IMR-90 (cell line): ENCODE data around the gene ENOX1. TPM values are rescaled to one million over a fixed set of nuclear protein-coding genes. Genes with fewer than 3 reads are reported as not detected.
A peak's percentile ranks its signal among the peaks of the same experiment; 100 is the strongest.

Experiments used
- ATAC-seq: fragments of 200-7000 bp; cut with Tn5 transposase; 2 replicates; pipeline ENCODE4 v1.9.1; 2020; ENCODE audit warnings: low read depth, mild to moderate bottlenecking, moderate library complexity
- BruUV-seq: library from RNA; stranded (reverse); fragments of 400-500 nt; replicated peaks from 2 replicates; lab custom pipeline; 2021; lab: Mats Ljungman, UMichigan
- CTCF ChIA-PET: fragments of 300-600 bp; formaldehyde crosslinking; extraction: SDS; loops from one replicate; lab custom pipeline; 2021; ENCODE audit warnings: antibody characterized with exemption; lab: Yijun Ruan, JAX
- POLR2A ChIA-PET: fragments of 300-600 bp; sonication (Branson Sonifier 250); formaldehyde crosslinking; loops from one replicate; lab custom pipeline; 2022; ENCODE audit warnings: antibody characterized with exemption; ENCODE audit not compliant: unreplicated experiment; lab: Charles Lee
- DNase-seq: peaks from one replicate; pipeline ENCODE4 v3.0.0; 2013
- H2AFZ ChIP-seq: replicated peaks from 2 replicates; pipeline ENCODE3; 2013; ENCODE audit warnings: low read length, mild to moderate bottlenecking; ENCODE audit not compliant: poor library complexity
- H2AK5ac ChIP-seq: 2 replicates; pipeline ENCODE4 v1.6.1; 2013; ENCODE audit warnings: low read depth, low read length, inconsistent platforms
- H2AK9ac ChIP-seq: replicated peaks from 2 replicates; pipeline ENCODE3; 2013; ENCODE audit warnings: mild to moderate bottlenecking, low read depth, low read length, moderate library complexity; ENCODE audit not compliant: poor library complexity
- H2BK120ac ChIP-seq: 2 replicates; pipeline ENCODE4 v1.6.1; 2013; ENCODE audit warnings: low read depth, low read length, inconsistent platforms
- H2BK15ac ChIP-seq: 3 replicates; pipeline ENCODE4 v1.6.1; 2013; ENCODE audit warnings: low read depth, low read length, inconsistent platforms
- H2BK20ac ChIP-seq: 2 replicates; pipeline ENCODE4 v1.6.1; 2013; ENCODE audit warnings: low read depth, mild to moderate bottlenecking, inconsistent platforms, low read length, moderate library complexity
- H2BK5ac ChIP-seq: 2 replicates; pipeline ENCODE4 v1.6.1; 2013; ENCODE audit warnings: mild to moderate bottlenecking, low read depth, low read length, inconsistent platforms; ENCODE audit not compliant: poor library complexity, severe bottlenecking
- H3K14ac ChIP-seq: replicated peaks from 2 replicates; pipeline ENCODE4 v1.6.1; 2013; ENCODE audit warnings: low read depth, low read length, inconsistent platforms
- H3K18ac ChIP-seq: 2 replicates; pipeline ENCODE4 v1.6.1; 2013; ENCODE audit warnings: low read depth, low read length, control low read depth
- H3K23ac ChIP-seq: 2 replicates; pipeline ENCODE4 v1.6.1; 2013; ENCODE audit warnings: low read depth, low read length, inconsistent platforms
- H3K27ac ChIP-seq: 2 replicates; pipeline ENCODE4 v1.5.1; 2013; ENCODE audit warnings: mild to moderate bottlenecking, control low read depth, low read length; ENCODE audit not compliant: insufficient read depth
- H3K27me3 ChIP-seq: 2 replicates; pipeline ENCODE4 v1.6.1; 2013; ENCODE audit warnings: low read length; ENCODE audit not compliant: control insufficient read depth, insufficient read depth
- H3K36me3 ChIP-seq: 2 replicates; pipeline ENCODE4 v1.6.1; 2013; ENCODE audit warnings: low read length, mixed read lengths; ENCODE audit not compliant: control insufficient read depth, insufficient read depth
- H3K4ac ChIP-seq: 2 replicates; pipeline ENCODE4 v1.6.1; 2013; ENCODE audit warnings: low read depth, low read length, inconsistent platforms
- H3K4me1 ChIP-seq: 2 replicates; pipeline ENCODE4 v1.6.1; 2013; ENCODE audit warnings: low read length, mixed read lengths; ENCODE audit not compliant: control insufficient read depth, insufficient read depth
- H3K4me2 ChIP-seq: 2 replicates; pipeline ENCODE4 v1.6.1; 2013; ENCODE audit warnings: low read depth, mild to moderate bottlenecking, control low read depth, low read length, moderate library complexity
- H3K4me3 ChIP-seq: 2 replicates; pipeline ENCODE4 v1.5.1; 2013; ENCODE audit warnings: low read depth, mild to moderate bottlenecking, control low read depth, low read length, moderate library complexity; ENCODE audit not compliant: insufficient read depth
- H3K56ac ChIP-seq: 2 replicates; pipeline ENCODE4 v1.6.1; 2013; ENCODE audit warnings: low read length, inconsistent platforms; ENCODE audit not compliant: insufficient read depth; ENCODE audit errors: extremely low read depth
- H3K79me1 ChIP-seq, 2 experiments: 2 replicates each; pipeline ENCODE4 v1.6.1; 2013; ENCODE audit warnings: low read length in 2 of 2, inconsistent platforms in 1 of 2, low read depth in 1 of 2
- H3K9ac ChIP-seq: 2 replicates; pipeline ENCODE4 v1.6.1; 2013; ENCODE audit warnings: low read depth, low read length, control low read depth
- H3K9me1 ChIP-seq: 2 replicates; pipeline ENCODE4 v1.6.1; 2013; ENCODE audit warnings: low read length, inconsistent platforms; ENCODE audit not compliant: insufficient read depth
- H3K9me3 ChIP-seq: 2 replicates; pipeline ENCODE4 v1.6.1; 2013; ENCODE audit warnings: low read length; ENCODE audit not compliant: control insufficient read depth, insufficient read depth
- H4K20me1 ChIP-seq: 2 replicates; pipeline ENCODE4 v1.6.1; 2013; ENCODE audit warnings: low read length, inconsistent platforms; ENCODE audit not compliant: insufficient read depth
- H4K5ac ChIP-seq: 2 replicates; pipeline ENCODE4 v1.6.1; 2013; ENCODE audit warnings: mild to moderate bottlenecking, low read depth, low read length, control low read depth
- H4K8ac ChIP-seq, 2 experiments: 2 replicates each; pipeline ENCODE4 v1.6.1; 2013; ENCODE audit warnings: low read depth in 2 of 2, low read length in 2 of 2, control low read depth in 1 of 2, inconsistent platforms in 1 of 2
- H4K91ac ChIP-seq: 2 replicates; pipeline ENCODE4 v1.6.1; 2013; ENCODE audit warnings: low read depth, low read length, inconsistent platforms; ENCODE audit not compliant: insufficient read depth
- FOS ChIP-seq: fragments of 150-350 bp; IDR thresholded peaks from 2 replicates; pipeline ENCODE4 v1.6.1; 2016; ENCODE audit warnings: low read depth, low read length
- MAZ ChIP-seq: IDR thresholded peaks from 2 replicates; pipeline ENCODE4 v1.6.1; 2012; ENCODE audit warnings: low read depth, mild to moderate bottlenecking, low read length, improper control_type of control experiment, moderate library complexity, borderline replicate concordance
- WGBS, 2 experiments: methylation state at CpG; one replicate each; pipeline versions ENCODE4 v1.1.5 to v1.1.7; 2013; ENCODE audit warnings: missing lambda C conversion rate in 2 of 2; ENCODE audit not compliant: insufficient read length in 1 of 2; ENCODE audit errors: extremely low coverage in 2 of 2; 5-methylcytosine and 5-hydroxymethylcytosine counted together
- dilution Hi-C: fragments of 300-500 bp; cut with HindIII; formaldehyde crosslinking; loops from one replicate; pipeline ENCODE4 v1.14.3; 2018; ENCODE audit warnings: low sequenced_read_pairs; ENCODE audit not compliant: unreplicated experiment
- in situ Hi-C: fragments of 300-500 bp; cut with MboI; formaldehyde crosslinking; loops from 3 replicates; pipeline ENCODE4 v1.14.3; 2019; ENCODE audit warnings: low sequenced_read_pairs, inconsistent platforms, mixed read lengths
- intact Hi-C: fragments of 100-400 bp; cut with micrococcal nuclease; formaldehyde crosslinking; loops from 2 replicates; pipeline ENCODE4 v1.10.0; 2022
- polyA plus RNA-seq, 3 experiments: library from polyadenylated mRNA; depleted of rRNA; stranded (reverse); fragments of >200 nt; gene quantifications; 2 replicates each; pipeline ENCODE4 v1.2.3, GENCODE V29; 2012; ENCODE audit warnings: low replicate concordance in 1 of 3
- total RNA-seq: library from RNA; depleted of rRNA; stranded (reverse); fragments of >200 nt; gene quantifications from 2 replicates; pipeline ENCODE4 v1.2.3, GENCODE V29; 2012

ENOX1 gene
- total and polyA plus RNA-seq, 2 of the 4 experiments (the other 2 are of a cell fraction), result 0.99 to 1.3 TPM

GRCh38 chr13:43686557-43686956 lies 100.2 kb downstream of the ENOX1 start:
- CTCF ChIA-PET, result no interaction called here
- Histone ChIP-seq H3K56ac (no peak overlapping the region), H3K9me1 (no peaks in the 10 kb centered on the region), H2BK5ac (no peak overlapping the region), H3K79me1 (no peaks in the 10 kb centered on the region), H3K4me3 (no peak overlapping the region), H2AK9ac (no peak overlapping the region), H3K4ac (no peak overlapping the region), H3K4me1 (no peaks in the 10 kb centered on the region; the same call in 1 of the 2 replicates), H4K91ac (no peak overlapping the region), H4K8ac (no peak overlapping the region), H3K27ac (no peak overlapping the region), H4K20me1 (no peaks in the 10 kb centered on the region), H3K18ac (no peak overlapping the region), H3K27me3 (no peaks in the 10 kb centered on the region), H2BK120ac (no peak overlapping the region), H3K14ac (no peak overlapping the region), H2BK15ac (no peak overlapping the region), H2BK20ac (no peak overlapping the region), H3K36me3 (no peaks in the 10 kb centered on the region), H4K5ac (no peak overlapping the region), H3K4me2 (no peak overlapping the region), H2AK5ac (no peak overlapping the region), H3K9ac (no peak overlapping the region), H3K9me3 (no peaks in the 10 kb centered on the region), H3K23ac (no peak overlapping the region), H2AFZ (no peak overlapping the region)
- BruUV-seq, result no TSS peak
- ATAC-seq (peak; percentile 88), DNase-seq (peak; percentile 93)
- TF ChIP-seq MAZ (no peak), FOS (peak; percentile 74)
- dilution Hi-C loops, result no loop called here
- in situ Hi-C loops, result no loop called here
- WGBS, 2 experiments, result no CpG with 5 or more reads among the region's 3 CpGs
- POLR2A ChIA-PET, result no interaction called here
- intact Hi-C loops, result no loop called here
